Measurements from ENCODE around the gene ANKRA2. TPM values are rescaled to one million over a fixed set of nuclear protein-coding genes. Genes with fewer than 3 reads are reported as not detected.
"Not testable (repeated sequence)": the region's sequence is repeated elsewhere in the genome, so short reads cannot be mapped to it uniquely, and the experiment has no call there.

ANKRA2 gene
- total RNA-seq, 1 donor from 2014 or later, result 9.6 TPM

GRCh38 chr5:73513996-73514395, 51.4 kb downstream of the ANKRA2 start:
- intact Hi-C loops (cut with DNase I), result no loop called here

GRCh38 chr5:73508521-73508920, 56.9 kb downstream of the ANKRA2 start:
- intact Hi-C loops (cut with DNase I); DNase-seq (ENCODE audit: low spot score): not testable (repeated sequence)

More at GRCh38 chr5:73513996-73514395, 51.4 kb downstream of the ANKRA2 start:
- no peak for DNase-seq (ENCODE audit: low spot score)

- DNase-seq (ENCODE audit: low spot score), result no peak
- intact Hi-C loops (cut with DNase I), result no loop called here
These were observed 58.4 kb downstream of the ANKRA2 start for GRCh38 chr5:73507062-73507461.

GRCh38 chr5:73506459-73506955, 58.9 kb downstream of the ANKRA2 start:
- intact Hi-C loops (cut with DNase I), result no loop called here
- no peak for DNase-seq (ENCODE audit: low spot score)

Other genes starting within 250 kb of the ANKRA2 start
- 0.54 TPM for gene FOXD1, start 116.9 kb downstream of the ANKRA2 start, total RNA-seq
- 325 TPM for gene BTF3, start 67.2 kb downstream of the ANKRA2 start, total RNA-seq
- gene UTP15, start 104 bp upstream of the ANKRA2 start, total RNA-seq, result 11.6 TPM
- 1.8 TPM for gene ARHGEF28, start 60.6 kb upstream of the ANKRA2 start, total RNA-seq